Aorta (tissue), 5 donors: ENCODE results near the gene PPM1M. TPM values are rescaled to one million over a fixed set of nuclear protein-coding genes. Genes with fewer than 3 reads are reported as not detected.

ENCODE experiments used
- ATAC-seq: fragments of 200-7000 bp; cut with Tn5 transposase; one replicate; pipeline ENCODE4 v1.9.1; 2022; ENCODE audit warnings: moderate library complexity; ENCODE audit not compliant: low FRiP score
- DNase-seq, 2 donors: peaks; one replicate each; pipeline ENCODE4 v3.0.0-alpha.2; 2020
- H3K27ac ChIP-seq, 2 donors: one replicate each; pipeline ENCODE4 v1.5.1; 2013; ENCODE audit warnings: low read length in 2 of 2, mild to moderate bottlenecking in 2 of 2, moderate library complexity in 2 of 2, control low read depth in 1 of 2, inconsistent platforms in 1 of 2, low read depth in 1 of 2
- H3K27me3 ChIP-seq, 2 donors: one replicate each; pipeline ENCODE4 v1.6.1; 2013; ENCODE audit warnings: control low read depth in 1 of 2, low read length in 1 of 2, mild to moderate bottlenecking in 1 of 2, moderate library complexity in 1 of 2; ENCODE audit not compliant: insufficient read depth in 2 of 2, control insufficient read depth in 1 of 2
- H3K36me3 ChIP-seq, 2 donors: one replicate each; pipeline ENCODE4 v1.6.1; 2013; ENCODE audit warnings: control low read depth in 1 of 2, low read length in 1 of 2, mild to moderate bottlenecking in 1 of 2; ENCODE audit not compliant: insufficient read depth in 2 of 2, control insufficient read depth in 1 of 2
- H3K4me1 ChIP-seq, 2 donors: one replicate each; pipeline ENCODE4 v1.6.1; 2013; ENCODE audit warnings: low read length in 2 of 2, control low read depth in 1 of 2, mild to moderate bottlenecking in 1 of 2, moderate library complexity in 1 of 2; ENCODE audit not compliant: insufficient read depth in 2 of 2, control insufficient read depth in 1 of 2
- H3K4me3 ChIP-seq, 2 donors: one replicate each; pipeline ENCODE4 v1.5.1; 2013; ENCODE audit warnings: low read length in 2 of 2, control low read depth in 1 of 2, mild to moderate bottlenecking in 1 of 2
- H3K9me3 ChIP-seq: one replicate; pipeline ENCODE4 v1.6.1; 2013; ENCODE audit warnings: mild to moderate bottlenecking, low read length; ENCODE audit not compliant: control insufficient read depth
- WGBS, 2 donors: extraction: QIAGEN DNeasy Blood & Tissue Kit; methylation state at CpG; one replicate each; pipeline ENCODE4 v1.1.7; 2013; 5-methylcytosine and 5-hydroxymethylcytosine counted together
- intact Hi-C, 2 donors: fragments of 100-400 bp; cut with DNase I; formaldehyde crosslinking; loops; one replicate each; pipeline versions ENCODE4 v1.14.2 to v1.15.0; 2022
- polyA plus RNA-seq, 2 donors: library from polyadenylated mRNA; stranded (reverse); fragments of 200-250 nt; gene quantifications; one replicate each; pipeline ENCODE4 v1.2.3, GENCODE V29; 2013
- total RNA-seq, 2 donors: library from RNA; stranded (reverse); fragmentation: NEBNext Ultra II Directional; extraction: Animal tissue kit (Norgen Biotek cat#: 25700); gene quantifications; one replicate each; pipeline ENCODE4 v1.2.1, GENCODE V29; 2021
- donor health status: healthy with polysubstance abuse.
- donor health status: Bipolar disorder and iron deficiency.
- donor health status: DM: no; HTN: no; CAD: no.
- donor health status: DM: no; HTN: no; CAD: no.
- donor health status: DM: yes; HTN: yes; CAD: no.

The PPM1M gene
- total and polyA plus RNA-seq, 4 donors: 26.2 to 43.4 (median 30.2) TPM

- 95 to 96% methylated on average over 18 of the region's 18 CpGs for WGBS, 2 donors
Measured at GRCh38 chr3:52211268-52211891, 34.2 kb upstream of the PPM1M start.

GRCh38 chr3:52213005-52213404 lies 32.6 kb upstream of the PPM1M start:
- no peaks in the 10 kb centered on the region for H3K27me3 ChIP-seq
- no peak for DNase-seq
- H3K36me3 ChIP-seq: peaks cover 0 to 23% of the 10 kb centered on the region in 2 donors
- intact Hi-C loops: no loop called here
- H3K27ac ChIP-seq: no peak overlapping the region
- H3K4me3 ChIP-seq: no peak overlapping the region
- no peaks in the 10 kb centered on the region for H3K9me3 ChIP-seq
- no peaks in the 10 kb centered on the region for H3K4me1 ChIP-seq
- WGBS, 2 donors: 77 to 80% methylated on average over 8 of the region's 8 CpGs
- no peak for ATAC-seq

More at GRCh38 chr3:52211268-52211891, 34.2 kb upstream of the PPM1M start:
- intact Hi-C loops: no loop called here
- peaks cover 0 to 25% of the 10 kb centered on the region in 2 donors for H3K36me3 ChIP-seq
- no peak overlapping the region for H3K27ac ChIP-seq
- DNase-seq (no peak), ATAC-seq (no peak)
- H3K9me3 ChIP-seq: no peaks in the 10 kb centered on the region
- no peaks in the 10 kb centered on the region for H3K27me3 ChIP-seq
- no peak overlapping the region for H3K4me3 ChIP-seq
- H3K4me1 ChIP-seq: no peaks in the 10 kb centered on the region

- no peak for ATAC-seq
- H3K9me3 ChIP-seq: no peaks in the 10 kb centered on the region
- no peak overlapping the region for H3K4me3 ChIP-seq
- H3K4me1 ChIP-seq: no peaks in the 10 kb centered on the region
- H3K27me3 ChIP-seq: no peaks in the 10 kb centered on the region
- H3K27ac ChIP-seq: no peak overlapping the region
- intact Hi-C loops: no loop called here
- DNase-seq: no peak
- peaks cover 0 to 20% of the 10 kb centered on the region in 2 donors for H3K36me3 ChIP-seq
Measured at GRCh38 chr3:52213901-52214300, 31.7 kb upstream of the PPM1M start.

- Histone ChIP-seq H3K4me3 (no peak overlapping the region), H3K36me3 (peaks cover 0 to 18% of the 10 kb centered on the region in 2 donors), H3K4me1 (no peaks in the 10 kb centered on the region), H3K9me3 (no peaks in the 10 kb centered on the region), H3K27me3 (no peaks in the 10 kb centered on the region), H3K27ac (no peak overlapping the region)
- DNase-seq: no peak
- intact Hi-C loops: no loop called here
- 92 to 93% methylated on average over 7 of the region's 7 CpGs for WGBS, 2 donors
- no peak for ATAC-seq
Measured at GRCh38 chr3:52215351-52215750, 30.2 kb upstream of the PPM1M start.

GRCh38 chr3:52216585-52217408 lies 28.8 kb upstream of the PPM1M start:
- Histone ChIP-seq H3K36me3 (peaks cover 0 to 13% of the 10 kb centered on the region in 2 donors), H3K4me1 (no peaks in the 10 kb centered on the region), H3K9me3 (no peaks in the 10 kb centered on the region), H3K27ac (no peak overlapping the region), H3K4me3 (no peak overlapping the region), H3K27me3 (no peaks in the 10 kb centered on the region)
- 46 to 47% methylated on average over 13 of the region's 13 CpGs for WGBS, 2 donors
- peak; percentile 67 for ATAC-seq
- peak in 1 of 2 donors; percentile 73 for DNase-seq
- intact Hi-C loops: no loop called here

GRCh38 chr3:52217409-52217805 lies 28.2 kb upstream of the PPM1M start:
- H3K27me3 ChIP-seq: no peaks in the 10 kb centered on the region
- H3K36me3 ChIP-seq: peaks cover 0 to 13% of the 10 kb centered on the region in 2 donors
- intact Hi-C loops: no loop called here
- H3K27ac ChIP-seq: no peak overlapping the region
- 90% methylated on average over 10 of the region's 10 CpGs for whole genome bisulfite sequencing, 2 donors
- ATAC-seq (no peak), DNase-seq (no peak)
- H3K4me1 ChIP-seq: no peaks in the 10 kb centered on the region
- H3K4me3 ChIP-seq: no peak overlapping the region
- no peaks in the 10 kb centered on the region for H3K9me3 ChIP-seq

- Histone ChIP-seq H3K27ac (no peak overlapping the region), H3K4me3 (no peak overlapping the region), H3K27me3 (no peaks in the 10 kb centered on the region), H3K9me3 (no peaks in the 10 kb centered on the region), H3K4me1 (no peaks in the 10 kb centered on the region), H3K36me3 (peaks cover 0 to 10% of the 10 kb centered on the region in 2 donors)
- intact Hi-C loops: loop anchor here in 1 of 2 donors (2.0 kb wide), 1 partner anchor 125 kb away; no protein-coding TSS in a partner anchor
- 84 to 89% methylated on average over 3 of the region's 3 CpGs for WGBS, 2 donors
- ATAC-seq (no peak), DNase-seq (no peak)
Measured at GRCh38 chr3:52218026-52218425, 27.5 kb upstream of the PPM1M start.

- ATAC-seq: no peak
- no peaks in the 10 kb centered on the region for H3K27me3 ChIP-seq
- DNase-seq: no peak
- H3K9me3 ChIP-seq: no peaks in the 10 kb centered on the region
- H3K36me3 ChIP-seq: peaks cover 0 to 9% of the 10 kb centered on the region in 2 donors
- no peak overlapping the region for H3K27ac ChIP-seq
- H3K4me1 ChIP-seq: no peaks in the 10 kb centered on the region
- 81 to 82% methylated on average over 12 of the region's 12 CpGs for WGBS, 2 donors
- intact Hi-C loops: loop anchor here in 1 of 2 donors (2.0 kb wide), 1 partner anchor 124 kb away; no protein-coding TSS in a partner anchor
- H3K4me3 ChIP-seq: no peak overlapping the region
Measured at GRCh38 chr3:52218454-52218853, 27.1 kb upstream of the PPM1M start.
